Measurements from ENCODE around the gene GLYATL3. TPM values are rescaled to one million over a fixed set of nuclear protein-coding genes. Genes with fewer than 3 reads are reported as not detected.

The GLYATL3 gene
- total RNA-seq (2022; extraction: Qiagen RNA extraction) = not detected in 5 replicates

DNA sequence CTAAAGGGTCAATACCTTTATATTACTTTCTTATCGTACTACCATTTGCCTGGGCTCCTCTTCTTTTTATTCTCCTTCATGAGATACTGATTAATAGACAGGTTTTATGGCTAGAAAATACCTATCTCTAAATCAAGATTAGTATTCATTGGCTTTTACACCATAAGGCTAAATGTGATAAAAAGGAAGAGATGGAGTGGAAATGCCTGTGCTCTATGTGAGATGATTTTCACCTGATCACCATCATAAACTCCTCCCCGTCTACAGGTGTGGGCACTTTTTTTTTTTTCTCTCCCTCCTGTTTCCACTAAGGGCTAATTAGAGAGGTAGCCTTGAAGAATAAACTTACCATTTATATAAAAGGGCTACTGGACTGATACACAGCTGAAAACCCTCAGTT lies at the start of gene GLYATL3:
Gene GLYATL3, plus strand, starts transcription at position 301 of the 400 bp plus-strand sequence. CDS start 12,068 bp downstream, outside the sequence.

GRCh38 chr6:49462927-49463611 lies 36.7 kb upstream of the GLYATL3 start, which contains the start of the genes CENPQ and MMUT:
TSS of gene CENPQ (plus strand) at chr6:49463370. CDS start at chr6:49470177, 6,807 bp downstream.
TSS of gene MMUT (minus strand) at chr6:49463253. CDS start at chr6:49459466, 3,787 bp downstream.

DNA sequence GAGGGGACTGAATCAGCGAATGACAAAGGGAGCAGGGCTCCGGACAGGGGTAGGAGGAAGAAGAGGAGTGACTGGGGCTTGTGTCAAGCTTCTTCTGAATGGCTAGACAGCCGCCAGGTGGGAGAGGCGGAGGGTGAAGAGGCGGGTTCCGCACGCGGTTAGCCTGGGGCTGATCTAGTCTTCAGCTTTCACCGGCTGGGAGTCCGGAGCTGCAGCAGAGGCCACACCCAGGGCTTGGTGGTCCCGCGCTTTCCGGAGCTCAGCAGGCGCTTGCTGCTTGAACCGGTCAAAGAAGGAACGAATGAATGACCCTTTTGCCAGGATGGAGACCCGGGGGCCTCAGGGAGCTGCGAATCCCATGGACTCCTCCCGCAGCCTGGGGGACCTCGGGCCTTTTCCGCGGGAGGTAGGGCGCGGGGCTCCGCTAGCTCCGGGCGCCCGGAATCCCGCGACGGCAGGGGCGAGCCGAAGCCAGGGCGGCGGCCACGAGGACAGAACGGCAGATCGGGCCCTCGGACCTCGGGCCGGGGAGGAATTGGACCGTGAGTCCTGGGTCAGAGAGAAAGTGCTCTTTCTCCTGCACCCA lies 50.9 kb downstream of the GLYATL3 start, which contains the start of gene C6orf141:
Gene C6orf141, plus strand, starts transcription at position 177 of the 586 bp plus-strand sequence. Its CDS starts 125 bp downstream, at position 302.

Other genes starting within 250 kb of the GLYATL3 start
- 4.7 to 7.7 TPM (median 5.8 TPM) in 5 replicates for gene MMUT, start 36.7 kb upstream of the GLYATL3 start, total RNA-seq (2022; extraction: Qiagen RNA extraction)
- gene CENPQ, start 36.6 kb upstream of the GLYATL3 start, total RNA-seq (2022; extraction: Qiagen RNA extraction) = 6.5 to 8.4 TPM (median 7.6 TPM) in 5 replicates
- 18.6 to 21.3 TPM (median 19.1 TPM) in 5 replicates for gene C6orf141, start 50.7 kb downstream of the GLYATL3 start, total RNA-seq (2022; extraction: Qiagen RNA extraction)
- 0.06 to 0.10 TPM (median 0.07 TPM) in 3 of 5 replicates, not detected in the others for gene RHAG, start 136.9 kb downstream of the GLYATL3 start, total RNA-seq (2022; extraction: Qiagen RNA extraction)
- not detected in 5 replicates for gene CRISP2, start 213.6 kb downstream of the GLYATL3 start, total RNA-seq (2022; extraction: Qiagen RNA extraction)
- not detected in 5 replicates for gene CRISP3, start 244.5 kb downstream of the GLYATL3 start, total RNA-seq (2022; extraction: Qiagen RNA extraction)

Measured in A549 treated with CORT108297 at 1 μM for 4 hours (cell line).